Measurements from ENCODE around the gene CEP85L.

Gene CEP85L

GRCh38 chr6:118469468-118469867 lies 181.9 kb downstream of the CEP85L start:
- Histone ChIP-seq H3K79me2 (ENCODE audit: insufficient read depth, low read length) (no peaks in the 10 kb centered on the region), H3K4me3 (ENCODE audit: low read depth in 1 of 2, low read length in 2 of 2) (no peak overlapping the region), H3K9me3 (ENCODE audit: insufficient read depth, low read length, severe bottlenecking) (no peaks in the 10 kb centered on the region), H3K9ac (ENCODE audit: low read depth, low read length) (no peak overlapping the region), H3K4me1 (ENCODE audit: insufficient read depth, low read length) (no peaks in the 10 kb centered on the region), H3K4me2 (ENCODE audit: insufficient read depth, low read length) (no peak overlapping the region), H4K20me1 (ENCODE audit: insufficient read depth, low read length) (no peaks in the 10 kb centered on the region), H3K36me3 (ENCODE audit: insufficient read depth, low read length) (peaks cover 58% of the 10 kb centered on the region), H2AFZ (ENCODE audit: low read depth, low read length) (no peak overlapping the region), H3K27me3 (ENCODE audit: insufficient read depth, low read length, poor library complexity) (no peaks in the 10 kb centered on the region), H3K27ac (ENCODE audit: low read length) (no peak overlapping the region)
- ATAC-seq (ENCODE audit: insufficient read depth, low read depth) (no peak), DNase-seq (no peak)
- TF ChIP-seq EZH2 (IDR thresholded peaks at IDR 0.05; ENCODE audit: borderline replicate concordance, low read depth, low read length, severe bottlenecking), result no peak

GRCh38 chr6:118468682-118469465 lies 182.5 kb downstream of the CEP85L start:
- H2AFZ ChIP-seq (ENCODE audit: low read depth, low read length), result no peak overlapping the region
- no peaks in the 10 kb centered on the region for H4K20me1 ChIP-seq (ENCODE audit: insufficient read depth, low read length)
- TF ChIP-seq EZH2 (IDR thresholded peaks at IDR 0.05; ENCODE audit: borderline replicate concordance, low read depth, low read length, severe bottlenecking) (no peak), CTCF (IDR thresholded peaks at IDR 0.05; ENCODE audit: borderline replicate concordance, extremely low read depth, low read length, poor library complexity, severe bottlenecking) (no peak)
- ATAC-seq (ENCODE audit: insufficient read depth, low read depth) (no peak), DNase-seq (no peak)
- H3K4me2 ChIP-seq (ENCODE audit: insufficient read depth, low read length), result no peak overlapping the region
- H3K9ac ChIP-seq (ENCODE audit: low read depth, low read length), result no peak overlapping the region
- H3K27me3 ChIP-seq (ENCODE audit: insufficient read depth, low read length, poor library complexity), result no peaks in the 10 kb centered on the region
- H3K79me2 ChIP-seq (ENCODE audit: insufficient read depth, low read length), result no peaks in the 10 kb centered on the region
- peaks cover 61% of the 10 kb centered on the region for H3K36me3 ChIP-seq (ENCODE audit: insufficient read depth, low read length)
- no peaks in the 10 kb centered on the region for H3K4me1 ChIP-seq (ENCODE audit: insufficient read depth, low read length)
- H3K4me3 ChIP-seq (ENCODE audit: low read depth in 1 of 2, low read length in 2 of 2), result no peak overlapping the region
- H3K27ac ChIP-seq (ENCODE audit: low read length), result no peak overlapping the region
- H3K9me3 ChIP-seq (ENCODE audit: insufficient read depth, low read length, severe bottlenecking), result no peaks in the 10 kb centered on the region

- TF ChIP-seq CTCF (IDR thresholded peaks at IDR 0.05; ENCODE audit: borderline replicate concordance, extremely low read depth, low read length, poor library complexity, severe bottlenecking) (no peak), EZH2 (IDR thresholded peaks at IDR 0.05; ENCODE audit: borderline replicate concordance, low read depth, low read length, severe bottlenecking) (no peak)
- no peak for ATAC-seq (ENCODE audit: insufficient read depth, low read depth)
Measured at GRCh38 chr6:118467181-118467580, 184.2 kb downstream of the CEP85L start.

GRCh38 chr6:118464620-118465019 lies 186.8 kb downstream of the CEP85L start:
- Histone ChIP-seq H3K27ac (ENCODE audit: low read length) (no peak overlapping the region), H3K9me3 (ENCODE audit: insufficient read depth, low read length, severe bottlenecking) (no peaks in the 10 kb centered on the region), H3K27me3 (ENCODE audit: insufficient read depth, low read length, poor library complexity) (no peaks in the 10 kb centered on the region), H3K9ac (ENCODE audit: low read depth, low read length) (no peak overlapping the region), H3K4me1 (ENCODE audit: insufficient read depth, low read length) (no peaks in the 10 kb centered on the region), H3K36me3 (ENCODE audit: insufficient read depth, low read length) (peaks cover 66% of the 10 kb centered on the region), H3K4me2 (ENCODE audit: insufficient read depth, low read length) (no peak overlapping the region), H2AFZ (ENCODE audit: low read depth, low read length) (no peak overlapping the region), H3K4me3 (ENCODE audit: low read depth in 1 of 2, low read length in 2 of 2) (no peak overlapping the region), H4K20me1 (ENCODE audit: insufficient read depth, low read length) (no peaks in the 10 kb centered on the region), H3K79me2 (ENCODE audit: insufficient read depth, low read length) (no peaks in the 10 kb centered on the region)
- no peak for TF ChIP-seq CTCF (IDR thresholded peaks at IDR 0.05; ENCODE audit: borderline replicate concordance, extremely low read depth, low read length, poor library complexity, severe bottlenecking)
- TF ChIP-seq EZH2 (IDR thresholded peaks at IDR 0.05; ENCODE audit: borderline replicate concordance, low read depth, low read length, severe bottlenecking), result no peak
- DNase-seq (no peak), ATAC-seq (ENCODE audit: insufficient read depth, low read depth) (no peak)

More at GRCh38 chr6:118467181-118467580, 184.2 kb downstream of the CEP85L start:
- Histone ChIP-seq H2AFZ (ENCODE audit: low read depth, low read length) (no peak overlapping the region), H3K4me3 (ENCODE audit: low read depth in 1 of 2, low read length in 2 of 2) (no peak overlapping the region), H3K4me2 (ENCODE audit: insufficient read depth, low read length) (no peak overlapping the region), H3K9me3 (ENCODE audit: insufficient read depth, low read length, severe bottlenecking) (no peaks in the 10 kb centered on the region), H3K9ac (ENCODE audit: low read depth, low read length) (no peak overlapping the region), H3K27me3 (ENCODE audit: insufficient read depth, low read length, poor library complexity) (no peaks in the 10 kb centered on the region), H3K27ac (ENCODE audit: low read length) (no peak overlapping the region), H3K79me2 (ENCODE audit: insufficient read depth, low read length) (no peaks in the 10 kb centered on the region), H3K36me3 (ENCODE audit: insufficient read depth, low read length) (peaks cover 62% of the 10 kb centered on the region), H4K20me1 (ENCODE audit: insufficient read depth, low read length) (no peaks in the 10 kb centered on the region), H3K4me1 (ENCODE audit: insufficient read depth, low read length) (no peaks in the 10 kb centered on the region)
- DNase-seq, result no peak
